ENCODE measurements around the gene RAX.

RAX gene

GRCh38 chr18:59308248-59308937 lies 35.1 kb upstream of the RAX start:
- no peaks in the 10 kb centered on the region for H3K36me3 ChIP-seq (replicated peaks; ENCODE audit: low read depth, low read length)
- peak overlapping the region; percentile 65 for H3K4me2 ChIP-seq (ENCODE audit: low read length)
- TF ChIP-seq EZH2phosphoT487 (IDR thresholded peaks at IDR 0.05; ENCODE audit: low read depth) (no peak), CTCF (IDR thresholded peaks at IDR 0.05; ENCODE audit: low read depth, low read length) (peak; percentile 96)
- 0 out of 2 replicates have a peak overlapping the region, but pooled peaks have one; percentile 3 for H2AFZ ChIP-seq (ENCODE audit: low read depth, low read length)
- no peaks in the 10 kb centered on the region for H4K20me1 ChIP-seq (ENCODE audit: insufficient read depth, low read length)
- H3K9ac ChIP-seq (ENCODE audit: low read length) = no peak overlapping the region
- peak overlapping the region; percentile 63 for H3K4me3 ChIP-seq (ENCODE audit: low read length)
- no peak overlapping the region for H3K27ac ChIP-seq (ENCODE audit: low read length)
- no peaks in the 10 kb centered on the region for H3K79me2 ChIP-seq (ENCODE audit: low read length)
- peaks cover 62% of the 10 kb centered on the region for H3K27me3 ChIP-seq (ENCODE audit: low read depth, low read length)
- H3K4me1 ChIP-seq (ENCODE audit: low read length) = no peaks in the 10 kb centered on the region
- no peaks in the 10 kb centered on the region for H3K9me3 ChIP-seq (ENCODE audit: insufficient read depth, low read length)

GRCh38 chr18:59306640-59307039 lies 33.4 kb upstream of the RAX start:
- Histone ChIP-seq H3K4me2 (ENCODE audit: low read length) (no peak overlapping the region), H3K27ac (ENCODE audit: low read length) (no peak overlapping the region), H3K27me3 (ENCODE audit: low read depth, low read length) (peaks cover 58% of the 10 kb centered on the region), H3K9me3 (ENCODE audit: insufficient read depth, low read length) (no peaks in the 10 kb centered on the region), H3K4me1 (ENCODE audit: low read length) (no peaks in the 10 kb centered on the region), H2AFZ (ENCODE audit: low read depth, low read length) (no peak overlapping the region), H3K36me3 (replicated peaks; ENCODE audit: low read depth, low read length) (no peaks in the 10 kb centered on the region), H3K4me3 (ENCODE audit: low read length) (no peak overlapping the region), H3K79me2 (ENCODE audit: low read length) (no peaks in the 10 kb centered on the region), H3K9ac (ENCODE audit: low read length) (no peak overlapping the region), H4K20me1 (ENCODE audit: insufficient read depth, low read length) (no peaks in the 10 kb centered on the region)
- TF ChIP-seq CTCF (IDR thresholded peaks at IDR 0.05; ENCODE audit: low read depth, low read length) = no peak
- TF ChIP-seq EZH2phosphoT487 (IDR thresholded peaks at IDR 0.05; ENCODE audit: low read depth) = no peak

GRCh38 chr18:59305295-59305694 lies 32.0 kb upstream of the RAX start:
- H3K4me3 ChIP-seq (ENCODE audit: low read length) = no peak overlapping the region
- no peaks in the 10 kb centered on the region for H3K36me3 ChIP-seq (replicated peaks; ENCODE audit: low read depth, low read length)
- H3K9me3 ChIP-seq (ENCODE audit: insufficient read depth, low read length) = no peaks in the 10 kb centered on the region
- H3K4me2 ChIP-seq (ENCODE audit: low read length) = no peak overlapping the region
- H3K79me2 ChIP-seq (ENCODE audit: low read length) = no peaks in the 10 kb centered on the region
- H3K4me1 ChIP-seq (ENCODE audit: low read length) = no peaks in the 10 kb centered on the region
- H4K20me1 ChIP-seq (ENCODE audit: insufficient read depth, low read length) = no peaks in the 10 kb centered on the region
- H2AFZ ChIP-seq (ENCODE audit: low read depth, low read length) = no peak overlapping the region
- TF ChIP-seq CTCF (IDR thresholded peaks at IDR 0.05; ENCODE audit: low read depth, low read length) (no peak), EZH2phosphoT487 (IDR thresholded peaks at IDR 0.05; ENCODE audit: low read depth) (no peak)
- H3K27ac ChIP-seq (ENCODE audit: low read length) = no peak overlapping the region
- peaks cover 45% of the 10 kb centered on the region for H3K27me3 ChIP-seq (ENCODE audit: low read depth, low read length)
- no peak overlapping the region for H3K9ac ChIP-seq (ENCODE audit: low read length)

GRCh38 chr18:59303656-59304195 lies 30.5 kb upstream of the RAX start:
- H3K36me3 ChIP-seq (replicated peaks; ENCODE audit: low read depth, low read length) = no peaks in the 10 kb centered on the region
- no peak overlapping the region for H2AFZ ChIP-seq (ENCODE audit: low read depth, low read length)
- H3K4me1 ChIP-seq (ENCODE audit: low read length) = no peaks in the 10 kb centered on the region
- no peak overlapping the region for H3K27ac ChIP-seq (ENCODE audit: low read length)
- no peak overlapping the region for H3K4me3 ChIP-seq (ENCODE audit: low read length)
- no peaks in the 10 kb centered on the region for H3K9me3 ChIP-seq (ENCODE audit: insufficient read depth, low read length)
- no peak overlapping the region for H3K4me2 ChIP-seq (ENCODE audit: low read length)
- peaks cover 40% of the 10 kb centered on the region for H3K27me3 ChIP-seq (ENCODE audit: low read depth, low read length)
- no peaks in the 10 kb centered on the region for H3K79me2 ChIP-seq (ENCODE audit: low read length)
- H3K9ac ChIP-seq (ENCODE audit: low read length) = no peak overlapping the region
- TF ChIP-seq CTCF (IDR thresholded peaks at IDR 0.05; ENCODE audit: low read depth, low read length) (no peak), EZH2phosphoT487 (IDR thresholded peaks at IDR 0.05; ENCODE audit: low read depth) (no peak)
- H4K20me1 ChIP-seq (ENCODE audit: insufficient read depth, low read length) = no peaks in the 10 kb centered on the region
